ENCODE results near the gene GNAQ. TPM values are rescaled to one million over a fixed set of nuclear protein-coding genes. Genes with fewer than 3 reads are reported as not detected.

Gene GNAQ
- polyA plus RNA-seq, 2 donors = 11.3 to 12.8 TPM

DNA sequence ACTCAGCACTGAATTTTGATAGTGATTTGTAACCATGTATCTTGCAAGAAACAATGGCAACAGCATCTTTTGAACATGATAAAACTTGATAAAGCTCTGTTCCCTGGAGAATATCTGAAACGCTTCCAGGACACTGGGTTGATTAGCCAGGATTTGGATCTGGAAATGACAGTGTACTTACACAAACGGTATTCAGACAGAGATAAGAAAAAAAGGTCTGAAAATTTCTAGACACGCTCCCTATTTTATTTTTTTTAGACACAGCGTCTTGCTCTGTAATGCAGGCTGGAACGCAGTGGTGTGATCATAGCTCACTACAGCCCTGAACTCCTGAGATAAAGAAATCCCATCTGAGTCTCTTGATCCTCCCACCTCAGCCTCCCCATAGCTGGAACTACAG is 109.0 kb downstream of the GNAQ start:
- H3K9me3 ChIP-seq (ENCODE audit: control insufficient read depth in 2 of 2, insufficient read depth in 1 of 2, low read depth in 1 of 2, low read length in 1 of 2) = no peaks in the 10 kb centered on the region
- H3K36me3 ChIP-seq (ENCODE audit: control insufficient read depth in 2 of 2, insufficient read depth in 2 of 2, low read length in 1 of 2) = no peaks in the 10 kb centered on the region
- no peak overlapping the region for H3K4me3 ChIP-seq (ENCODE audit: low read depth in 1 of 2, low read length in 2 of 2)
- peaks cover 3 to 5% of the 10 kb centered on the region in 2 donors for H3K4me1 ChIP-seq (ENCODE audit: control insufficient read depth in 2 of 2, insufficient read depth in 2 of 2, low read length in 1 of 2)
- 57 to 58% methylated on average over 5 of the region's 5 CpGs for WGBS, 2 donors
- no peaks in the 10 kb centered on the region for H3K27me3 ChIP-seq (ENCODE audit: control insufficient read depth in 1 of 2, insufficient read depth in 2 of 2, low read length in 2 of 2)
- no peak overlapping the region for H3K27ac ChIP-seq (ENCODE audit: low read depth in 2 of 2, low read length in 1 of 2)

DNA sequence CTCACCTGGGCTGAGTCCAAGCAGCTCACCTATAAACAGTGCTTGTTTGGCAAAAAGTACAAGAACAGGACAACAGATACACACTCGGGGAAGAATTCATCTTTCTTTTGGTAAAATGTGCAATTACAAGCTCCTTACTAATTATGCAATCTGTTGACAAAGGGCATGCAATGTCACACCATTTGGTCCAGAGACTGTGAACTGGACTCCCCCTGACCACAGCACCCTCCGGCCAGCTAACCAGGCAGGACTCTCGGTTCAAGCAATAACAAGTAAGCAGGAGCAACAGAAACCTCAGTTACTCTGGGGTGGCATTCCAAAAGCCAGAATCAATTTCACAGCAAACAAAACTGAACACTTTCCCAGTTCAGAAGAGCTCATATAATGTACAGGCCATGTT is 113.8 kb downstream of the GNAQ start:
- Histone ChIP-seq H3K4me3 (ENCODE audit: low read depth in 1 of 2, low read length in 2 of 2) (no peak overlapping the region), H3K4me1 (ENCODE audit: control insufficient read depth in 2 of 2, insufficient read depth in 2 of 2, low read length in 1 of 2) (no peaks in the 10 kb centered on the region), H3K36me3 (ENCODE audit: control insufficient read depth in 2 of 2, insufficient read depth in 2 of 2, low read length in 1 of 2) (no peaks in the 10 kb centered on the region), H3K27ac (ENCODE audit: low read depth in 2 of 2, low read length in 1 of 2) (no peak overlapping the region), H3K9me3 (ENCODE audit: control insufficient read depth in 2 of 2, insufficient read depth in 1 of 2, low read depth in 1 of 2, low read length in 1 of 2) (no peaks in the 10 kb centered on the region), H3K27me3 (ENCODE audit: control insufficient read depth in 1 of 2, insufficient read depth in 2 of 2, low read length in 2 of 2) (no peaks in the 10 kb centered on the region)
- 77 to 87% methylated on average over 3 of the region's 3 CpGs for WGBS, 2 donors

GRCh38 chr9:77916820-77917219 is 114.8 kb downstream of the GNAQ start:
- 81 to 82% methylated on average over 3 of the region's 3 CpGs for WGBS, 2 donors
- no peaks in the 10 kb centered on the region for H3K4me1 ChIP-seq (ENCODE audit: control insufficient read depth in 2 of 2, insufficient read depth in 2 of 2, low read length in 1 of 2)
- peak overlapping the region in 1 of 2 donors; percentile 3 for H3K27ac ChIP-seq (ENCODE audit: low read depth in 2 of 2, low read length in 1 of 2)
- H3K9me3 ChIP-seq (ENCODE audit: control insufficient read depth in 2 of 2, insufficient read depth in 1 of 2, low read depth in 1 of 2, low read length in 1 of 2) = no peaks in the 10 kb centered on the region
- no peaks in the 10 kb centered on the region for H3K36me3 ChIP-seq (ENCODE audit: control insufficient read depth in 2 of 2, insufficient read depth in 2 of 2, low read length in 1 of 2)
- H3K4me3 ChIP-seq (ENCODE audit: low read depth in 1 of 2, low read length in 2 of 2) = no peak overlapping the region
- H3K27me3 ChIP-seq (ENCODE audit: control insufficient read depth in 1 of 2, insufficient read depth in 2 of 2, low read length in 2 of 2) = no peaks in the 10 kb centered on the region

- Histone ChIP-seq H3K4me3 (ENCODE audit: low read depth in 1 of 2, low read length in 2 of 2) (no peak overlapping the region), H3K27ac (ENCODE audit: low read depth in 2 of 2, low read length in 1 of 2) (no peak overlapping the region), H3K27me3 (ENCODE audit: control insufficient read depth in 1 of 2, insufficient read depth in 2 of 2, low read length in 2 of 2) (no peaks in the 10 kb centered on the region), H3K9me3 (ENCODE audit: control insufficient read depth in 2 of 2, insufficient read depth in 1 of 2, low read depth in 1 of 2, low read length in 1 of 2) (no peaks in the 10 kb centered on the region), H3K36me3 (ENCODE audit: control insufficient read depth in 2 of 2, insufficient read depth in 2 of 2, low read length in 1 of 2) (no peaks in the 10 kb centered on the region), H3K4me1 (ENCODE audit: control insufficient read depth in 2 of 2, insufficient read depth in 2 of 2, low read length in 1 of 2) (no peaks in the 10 kb centered on the region)
- 60% methylated on average over 4 of the region's 4 CpGs for WGBS, 2 donors
These were observed 115.2 kb downstream of the GNAQ start for GRCh38 chr9:77916410-77916819.

DNA sequence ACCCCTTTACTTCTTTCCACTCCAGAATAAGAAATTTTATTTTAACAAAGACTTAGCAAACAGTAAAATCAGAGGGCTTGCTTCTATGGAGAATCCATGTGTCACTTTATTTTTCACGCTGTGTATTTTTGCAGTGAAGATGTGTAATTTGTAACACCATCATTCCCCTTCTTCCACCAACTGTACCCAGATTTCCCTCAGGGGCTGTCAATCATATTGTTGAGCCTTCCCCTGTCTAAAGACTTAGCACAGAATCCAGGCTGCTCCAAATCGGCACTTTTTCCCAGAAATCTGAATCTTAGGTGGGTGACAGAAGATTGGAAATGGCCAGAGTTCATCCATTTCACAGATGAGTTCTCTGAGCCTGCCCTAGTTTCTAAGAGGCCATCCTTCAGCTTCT is 115.9 kb downstream of the GNAQ start:
- 91 to 94% methylated on average over 2 of the region's 2 CpGs for WGBS, 2 donors
- H3K36me3 ChIP-seq (ENCODE audit: control insufficient read depth in 2 of 2, insufficient read depth in 2 of 2, low read length in 1 of 2) = no peaks in the 10 kb centered on the region
- no peaks in the 10 kb centered on the region for H3K4me1 ChIP-seq (ENCODE audit: control insufficient read depth in 2 of 2, insufficient read depth in 2 of 2, low read length in 1 of 2)
- H3K4me3 ChIP-seq (ENCODE audit: low read depth in 1 of 2, low read length in 2 of 2) = no peak overlapping the region
- no peaks in the 10 kb centered on the region for H3K27me3 ChIP-seq (ENCODE audit: control insufficient read depth in 1 of 2, insufficient read depth in 2 of 2, low read length in 2 of 2)
- H3K9me3 ChIP-seq (ENCODE audit: control insufficient read depth in 2 of 2, insufficient read depth in 1 of 2, low read depth in 1 of 2, low read length in 1 of 2) = no peaks in the 10 kb centered on the region
- no peak overlapping the region for H3K27ac ChIP-seq (ENCODE audit: low read depth in 2 of 2, low read length in 1 of 2)

- Histone ChIP-seq H3K4me3 (ENCODE audit: low read depth in 1 of 2, low read length in 2 of 2) (no peak overlapping the region), H3K36me3 (ENCODE audit: control insufficient read depth in 2 of 2, insufficient read depth in 2 of 2, low read length in 1 of 2) (no peaks in the 10 kb centered on the region), H3K27me3 (ENCODE audit: control insufficient read depth in 1 of 2, insufficient read depth in 2 of 2, low read length in 2 of 2) (no peaks in the 10 kb centered on the region), H3K9me3 (ENCODE audit: control insufficient read depth in 2 of 2, insufficient read depth in 1 of 2, low read depth in 1 of 2, low read length in 1 of 2) (no peaks in the 10 kb centered on the region), H3K27ac (ENCODE audit: low read depth in 2 of 2, low read length in 1 of 2) (no peak overlapping the region), H3K4me1 (ENCODE audit: control insufficient read depth in 2 of 2, insufficient read depth in 2 of 2, low read length in 1 of 2) (no peaks in the 10 kb centered on the region)
- 87 to 92% methylated on average over 3 of the region's 3 CpGs for WGBS, 2 donors
These were observed 118.5 kb downstream of the GNAQ start for GRCh38 chr9:77912895-77913693.

GRCh38 chr9:77911928-77912327 is 119.7 kb downstream of the GNAQ start:
- 57 to 86% methylated on average over 2 of the region's 2 CpGs for WGBS, 2 donors
- H3K4me1 ChIP-seq (ENCODE audit: control insufficient read depth in 2 of 2, insufficient read depth in 2 of 2, low read length in 1 of 2) = no peaks in the 10 kb centered on the region

DNA sequence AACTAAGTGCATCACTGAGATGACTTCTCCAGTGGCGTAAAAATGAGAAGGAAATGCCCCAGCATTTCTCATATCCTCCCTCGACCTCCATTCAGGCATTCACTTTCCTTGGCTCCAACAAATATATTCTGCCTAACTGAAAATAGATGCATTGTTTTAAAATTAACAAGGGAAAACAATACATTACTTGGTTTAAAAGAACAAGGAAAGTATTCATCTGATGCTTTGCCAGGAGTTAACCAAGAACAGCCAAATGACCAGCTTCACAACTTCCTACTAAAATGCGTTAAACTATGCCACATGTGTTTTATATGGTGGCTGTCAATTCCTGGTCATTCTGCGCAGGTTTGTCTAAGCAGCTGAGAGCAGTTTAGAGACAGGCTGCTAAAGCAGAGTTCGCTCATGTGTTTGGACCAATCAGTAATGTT is 121.4 kb downstream of the GNAQ start:
- Histone ChIP-seq H3K27ac (ENCODE audit: low read depth in 2 of 2, low read length in 1 of 2) (no peak overlapping the region), H3K27me3 (ENCODE audit: control insufficient read depth in 1 of 2, insufficient read depth in 2 of 2, low read length in 2 of 2) (no peaks in the 10 kb centered on the region), H3K4me3 (ENCODE audit: low read depth in 1 of 2, low read length in 2 of 2) (no peak overlapping the region), H3K9me3 (ENCODE audit: control insufficient read depth in 2 of 2, insufficient read depth in 1 of 2, low read depth in 1 of 2, low read length in 1 of 2) (no peaks in the 10 kb centered on the region), H3K4me1 (ENCODE audit: control insufficient read depth in 2 of 2, insufficient read depth in 2 of 2, low read length in 1 of 2) (no peaks in the 10 kb centered on the region), H3K36me3 (ENCODE audit: control insufficient read depth in 2 of 2, insufficient read depth in 2 of 2, low read length in 1 of 2) (no peaks in the 10 kb centered on the region)
- WGBS, 2 donors = 72 to 76% methylated on average over 5 of the region's 5 CpGs

More at GRCh38 chr9:77911928-77912327, 119.7 kb downstream of the GNAQ start:
- Histone ChIP-seq H3K4me3 (ENCODE audit: low read depth in 1 of 2, low read length in 2 of 2) (no peak overlapping the region), H3K36me3 (ENCODE audit: control insufficient read depth in 2 of 2, insufficient read depth in 2 of 2, low read length in 1 of 2) (no peaks in the 10 kb centered on the region), H3K9me3 (ENCODE audit: control insufficient read depth in 2 of 2, insufficient read depth in 1 of 2, low read depth in 1 of 2, low read length in 1 of 2) (no peaks in the 10 kb centered on the region), H3K27me3 (ENCODE audit: control insufficient read depth in 1 of 2, insufficient read depth in 2 of 2, low read length in 2 of 2) (no peaks in the 10 kb centered on the region), H3K27ac (ENCODE audit: low read depth in 2 of 2, low read length in 1 of 2) (no peak overlapping the region)

- no peaks in the 10 kb centered on the region for H3K36me3 ChIP-seq (ENCODE audit: control insufficient read depth in 2 of 2, insufficient read depth in 2 of 2, low read length in 1 of 2)
- no peaks in the 10 kb centered on the region for H3K4me1 ChIP-seq (ENCODE audit: control insufficient read depth in 2 of 2, insufficient read depth in 2 of 2, low read length in 1 of 2)
- no peaks in the 10 kb centered on the region for H3K27me3 ChIP-seq (ENCODE audit: control insufficient read depth in 1 of 2, insufficient read depth in 2 of 2, low read length in 2 of 2)
- H3K27ac ChIP-seq (ENCODE audit: low read depth in 2 of 2, low read length in 1 of 2) = no peak overlapping the region
- no peaks in the 10 kb centered on the region for H3K9me3 ChIP-seq (ENCODE audit: control insufficient read depth in 2 of 2, insufficient read depth in 1 of 2, low read depth in 1 of 2, low read length in 1 of 2)
- 78 to 80% methylated on average over 5 of the region's 5 CpGs for WGBS, 2 donors
- no peak overlapping the region for H3K4me3 ChIP-seq (ENCODE audit: low read depth in 1 of 2, low read length in 2 of 2)
These were observed 122.3 kb downstream of the GNAQ start for GRCh38 chr9:77909306-77909705.

DNA sequence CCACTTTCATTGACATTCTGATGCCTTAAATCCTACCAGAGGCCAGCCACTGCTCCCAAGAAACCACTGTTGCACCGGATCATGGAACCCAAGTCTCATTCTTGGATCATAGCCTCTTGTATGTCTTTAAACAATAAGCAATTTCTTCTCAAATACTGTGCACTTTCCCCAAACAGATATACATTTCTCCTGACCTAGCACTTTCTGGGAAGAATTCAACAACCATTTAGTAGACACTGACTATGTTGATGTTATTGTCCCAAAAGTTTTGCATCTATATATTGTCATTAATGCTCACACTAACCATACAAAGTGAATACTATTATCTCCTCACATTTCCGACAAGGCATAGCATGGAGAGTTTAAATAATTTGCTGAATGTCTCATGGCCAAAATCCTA is 123.3 kb downstream of the GNAQ start:
- WGBS, 2 donors = 97 to 98% methylated on average over 2 of the region's 2 CpGs
- Histone ChIP-seq H3K9me3 (ENCODE audit: control insufficient read depth in 2 of 2, insufficient read depth in 1 of 2, low read depth in 1 of 2, low read length in 1 of 2) (no peaks in the 10 kb centered on the region), H3K27ac (ENCODE audit: low read depth in 2 of 2, low read length in 1 of 2) (no peak overlapping the region), H3K36me3 (ENCODE audit: control insufficient read depth in 2 of 2, insufficient read depth in 2 of 2, low read length in 1 of 2) (no peaks in the 10 kb centered on the region), H3K27me3 (ENCODE audit: control insufficient read depth in 1 of 2, insufficient read depth in 2 of 2, low read length in 2 of 2) (no peaks in the 10 kb centered on the region), H3K4me1 (ENCODE audit: control insufficient read depth in 2 of 2, insufficient read depth in 2 of 2, low read length in 1 of 2) (no peaks in the 10 kb centered on the region), H3K4me3 (ENCODE audit: low read depth in 1 of 2, low read length in 2 of 2) (no peak overlapping the region)
